GM12801 (cell line): Measurements from ENCODE around the gene LPIN1.

Source experiments
- CTCF ChIP-seq: IDR thresholded peaks from one replicate; pipeline ENCODE4 v1.5.1; 2011; ENCODE audit warnings: control low read depth; ENCODE audit not compliant: insufficient read length; ENCODE audit errors: extremely low read depth

Gene LPIN1

GRCh38 chr2:11710210-11710609 lies 36.2 kb upstream of the LPIN1 start:
- no peak for TF ChIP-seq CTCF

- no peak for TF ChIP-seq CTCF
These were observed 35.6 kb upstream of the LPIN1 start for GRCh38 chr2:11710632-11711353.

- TF ChIP-seq CTCF = no peak
These were observed 35.1 kb upstream of the LPIN1 start for GRCh38 chr2:11711354-11711716.

GRCh38 chr2:11711751-11712150 lies 34.7 kb upstream of the LPIN1 start:
- TF ChIP-seq CTCF = no peak

- no peak for TF ChIP-seq CTCF
These were observed 33.6 kb upstream of the LPIN1 start for GRCh38 chr2:11712866-11713265.

GRCh38 chr2:11713815-11714214 lies 32.6 kb upstream of the LPIN1 start:
- TF ChIP-seq CTCF = no peak

GRCh38 chr2:11715987-11716652 lies 30.3 kb upstream of the LPIN1 start:
- TF ChIP-seq CTCF = no peak
